IMR-90 (cell line): ENCODE measurements around the gene PROK2. TPM values are rescaled to one million over a fixed set of nuclear protein-coding genes. Genes with fewer than 3 reads are reported as not detected.

Experiments used
- ATAC-seq: fragments of 200-7000 bp; cut with Tn5 transposase; 2 replicates; pipeline ENCODE4 v1.9.1; 2020; ENCODE audit warnings: low read depth, mild to moderate bottlenecking, moderate library complexity
- BruUV-seq: library from RNA; stranded (reverse); fragments of 400-500 nt; replicated peaks from 2 replicates; lab custom pipeline; 2021; lab: Mats Ljungman, UMichigan
- CTCF ChIA-PET: fragments of 300-600 bp; formaldehyde crosslinking; extraction: SDS; loops from one replicate; lab custom pipeline; 2021; ENCODE audit warnings: antibody characterized with exemption; lab: Yijun Ruan, JAX
- POLR2A ChIA-PET: fragments of 300-600 bp; sonication (Branson Sonifier 250); formaldehyde crosslinking; loops from one replicate; lab custom pipeline; 2022; ENCODE audit warnings: antibody characterized with exemption; ENCODE audit not compliant: unreplicated experiment; lab: Charles Lee
- DNase-seq: peaks from one replicate; pipeline ENCODE4 v3.0.0; 2013
- H2AFZ ChIP-seq: replicated peaks from 2 replicates; pipeline ENCODE3; 2013; ENCODE audit warnings: low read length, mild to moderate bottlenecking; ENCODE audit not compliant: poor library complexity
- H2AK5ac ChIP-seq: 2 replicates; pipeline ENCODE4 v1.6.1; 2013; ENCODE audit warnings: low read depth, low read length, inconsistent platforms
- H2AK9ac ChIP-seq: replicated peaks from 2 replicates; pipeline ENCODE3; 2013; ENCODE audit warnings: mild to moderate bottlenecking, low read depth, low read length, moderate library complexity; ENCODE audit not compliant: poor library complexity
- H2BK120ac ChIP-seq: 2 replicates; pipeline ENCODE4 v1.6.1; 2013; ENCODE audit warnings: low read depth, low read length, inconsistent platforms
- H2BK15ac ChIP-seq: 3 replicates; pipeline ENCODE4 v1.6.1; 2013; ENCODE audit warnings: low read depth, low read length, inconsistent platforms
- H2BK20ac ChIP-seq: 2 replicates; pipeline ENCODE4 v1.6.1; 2013; ENCODE audit warnings: low read depth, mild to moderate bottlenecking, inconsistent platforms, low read length, moderate library complexity
- H2BK5ac ChIP-seq: 2 replicates; pipeline ENCODE4 v1.6.1; 2013; ENCODE audit warnings: mild to moderate bottlenecking, low read depth, low read length, inconsistent platforms; ENCODE audit not compliant: poor library complexity, severe bottlenecking
- H3K14ac ChIP-seq: replicated peaks from 2 replicates; pipeline ENCODE4 v1.6.1; 2013; ENCODE audit warnings: low read depth, low read length, inconsistent platforms
- H3K18ac ChIP-seq: 2 replicates; pipeline ENCODE4 v1.6.1; 2013; ENCODE audit warnings: low read depth, low read length, control low read depth
- H3K23ac ChIP-seq: 2 replicates; pipeline ENCODE4 v1.6.1; 2013; ENCODE audit warnings: low read depth, low read length, inconsistent platforms
- H3K27ac ChIP-seq: 2 replicates; pipeline ENCODE4 v1.5.1; 2013; ENCODE audit warnings: mild to moderate bottlenecking, control low read depth, low read length; ENCODE audit not compliant: insufficient read depth
- H3K27me3 ChIP-seq: 2 replicates; pipeline ENCODE4 v1.6.1; 2013; ENCODE audit warnings: low read length; ENCODE audit not compliant: control insufficient read depth, insufficient read depth
- H3K36me3 ChIP-seq: 2 replicates; pipeline ENCODE4 v1.6.1; 2013; ENCODE audit warnings: low read length, mixed read lengths; ENCODE audit not compliant: control insufficient read depth, insufficient read depth
- H3K4ac ChIP-seq: 2 replicates; pipeline ENCODE4 v1.6.1; 2013; ENCODE audit warnings: low read depth, low read length, inconsistent platforms
- H3K4me1 ChIP-seq: 2 replicates; pipeline ENCODE4 v1.6.1; 2013; ENCODE audit warnings: low read length, mixed read lengths; ENCODE audit not compliant: control insufficient read depth, insufficient read depth
- H3K4me2 ChIP-seq: 2 replicates; pipeline ENCODE4 v1.6.1; 2013; ENCODE audit warnings: low read depth, mild to moderate bottlenecking, control low read depth, low read length, moderate library complexity
- H3K4me3 ChIP-seq: 2 replicates; pipeline ENCODE4 v1.5.1; 2013; ENCODE audit warnings: low read depth, mild to moderate bottlenecking, control low read depth, low read length, moderate library complexity; ENCODE audit not compliant: insufficient read depth
- H3K56ac ChIP-seq: 2 replicates; pipeline ENCODE4 v1.6.1; 2013; ENCODE audit warnings: low read length, inconsistent platforms; ENCODE audit not compliant: insufficient read depth; ENCODE audit errors: extremely low read depth
- H3K79me1 ChIP-seq, 2 experiments: 2 replicates each; pipeline ENCODE4 v1.6.1; 2013; ENCODE audit warnings: low read length in 2 of 2, inconsistent platforms in 1 of 2, low read depth in 1 of 2
- H3K9ac ChIP-seq: 2 replicates; pipeline ENCODE4 v1.6.1; 2013; ENCODE audit warnings: low read depth, low read length, control low read depth
- H3K9me1 ChIP-seq: 2 replicates; pipeline ENCODE4 v1.6.1; 2013; ENCODE audit warnings: low read length, inconsistent platforms; ENCODE audit not compliant: insufficient read depth
- H3K9me3 ChIP-seq: 2 replicates; pipeline ENCODE4 v1.6.1; 2013; ENCODE audit warnings: low read length; ENCODE audit not compliant: control insufficient read depth, insufficient read depth
- H4K20me1 ChIP-seq: 2 replicates; pipeline ENCODE4 v1.6.1; 2013; ENCODE audit warnings: low read length, inconsistent platforms; ENCODE audit not compliant: insufficient read depth
- H4K5ac ChIP-seq: 2 replicates; pipeline ENCODE4 v1.6.1; 2013; ENCODE audit warnings: mild to moderate bottlenecking, low read depth, low read length, control low read depth
- H4K8ac ChIP-seq, 2 experiments: 2 replicates each; pipeline ENCODE4 v1.6.1; 2013; ENCODE audit warnings: low read depth in 2 of 2, low read length in 2 of 2, control low read depth in 1 of 2, inconsistent platforms in 1 of 2
- H4K91ac ChIP-seq: 2 replicates; pipeline ENCODE4 v1.6.1; 2013; ENCODE audit warnings: low read depth, low read length, inconsistent platforms; ENCODE audit not compliant: insufficient read depth
- CEBPB ChIP-seq: IDR thresholded peaks from 2 replicates; pipeline ENCODE4 v1.6.1; 2012; ENCODE audit warnings: low read depth, low read length, improper control_type of control experiment
- CHD1 ChIP-seq: IDR thresholded peaks from 2 replicates; pipeline ENCODE4 v1.6.1; 2012; ENCODE audit warnings: low read depth, low read length, improper control_type of control experiment
- ELK1 ChIP-seq: fragments of 150-350 bp; IDR thresholded peaks from 2 replicates; pipeline ENCODE4 v1.6.1; 2016; ENCODE audit warnings: low read depth, mild to moderate bottlenecking, low read length, moderate library complexity, borderline replicate concordance
- FOS ChIP-seq: fragments of 150-350 bp; IDR thresholded peaks from 2 replicates; pipeline ENCODE4 v1.6.1; 2016; ENCODE audit warnings: low read depth, low read length
- MAFK ChIP-seq: IDR thresholded peaks from 2 replicates; pipeline ENCODE4 v1.6.1; 2012; ENCODE audit warnings: low read depth, low read length, improper control_type of control experiment
- MAZ ChIP-seq: IDR thresholded peaks from 2 replicates; pipeline ENCODE4 v1.6.1; 2012; ENCODE audit warnings: low read depth, mild to moderate bottlenecking, low read length, improper control_type of control experiment, moderate library complexity, borderline replicate concordance
- MXI1 ChIP-seq: IDR thresholded peaks from 2 replicates; pipeline ENCODE4 v1.6.1; 2012; ENCODE audit warnings: low read depth, mild to moderate bottlenecking, low read length, moderate library complexity, borderline replicate concordance
- NFE2L2 ChIP-seq: fragments of 150-350 bp; IDR thresholded peaks from 2 replicates; pipeline ENCODE4 v1.6.1; 2016; ENCODE audit warnings: low read depth, mild to moderate bottlenecking, low read length
- POLR2A ChIP-seq: IDR thresholded peaks from 2 replicates; pipeline ENCODE4 v1.6.1; 2012; ENCODE audit warnings: mild to moderate bottlenecking, low read depth, low read length
- RAD21 ChIP-seq: IDR thresholded peaks from 2 replicates; pipeline ENCODE4 v1.6.1; 2012; ENCODE audit warnings: low read length, improper control_type of control experiment
- RCOR1 ChIP-seq: IDR thresholded peaks from 2 replicates; pipeline ENCODE4 v1.6.1; 2012; ENCODE audit warnings: mild to moderate bottlenecking, low read length, improper control_type of control experiment; ENCODE audit not compliant: insufficient replicate concordance
- RFX5 ChIP-seq: IDR thresholded peaks from 2 replicates; pipeline ENCODE4 v1.8.0; 2012; ENCODE audit warnings: low read depth, mild to moderate bottlenecking, low read length, moderate library complexity
- SMC3 ChIP-seq: fragments of 150-350 bp; IDR thresholded peaks from 2 replicates; pipeline ENCODE4 v1.6.1; 2016; ENCODE audit warnings: low read depth, mild to moderate bottlenecking, antibody characterized with exemption, low read length, moderate library complexity
- USF2 ChIP-seq: fragments of 150-350 bp; IDR thresholded peaks from 2 replicates; pipeline ENCODE4 v1.6.1; 2017; ENCODE audit warnings: mild to moderate bottlenecking, antibody characterized with exemption, low read length, low read depth
- WGBS, 2 experiments: methylation state at CpG; one replicate each; pipeline versions ENCODE4 v1.1.5 to v1.1.7; 2013; ENCODE audit warnings: missing lambda C conversion rate in 2 of 2; ENCODE audit not compliant: insufficient read length in 1 of 2; ENCODE audit errors: extremely low coverage in 2 of 2; 5-methylcytosine and 5-hydroxymethylcytosine counted together
- dilution Hi-C: fragments of 300-500 bp; cut with HindIII; formaldehyde crosslinking; loops from one replicate; pipeline ENCODE4 v1.14.3; 2018; ENCODE audit warnings: low sequenced_read_pairs; ENCODE audit not compliant: unreplicated experiment
- in situ Hi-C: fragments of 300-500 bp; cut with MboI; formaldehyde crosslinking; loops from 3 replicates; pipeline ENCODE4 v1.14.3; 2019; ENCODE audit warnings: low sequenced_read_pairs, inconsistent platforms, mixed read lengths
- intact Hi-C: fragments of 100-400 bp; cut with micrococcal nuclease; formaldehyde crosslinking; loops from 2 replicates; pipeline ENCODE4 v1.10.0; 2022
- polyA plus RNA-seq, 3 experiments: library from polyadenylated mRNA; depleted of rRNA; stranded (reverse); fragments of >200 nt; gene quantifications; 2 replicates each; pipeline ENCODE4 v1.2.3, GENCODE V29; 2012; ENCODE audit warnings: low replicate concordance in 1 of 3
- total RNA-seq: library from RNA; depleted of rRNA; stranded (reverse); fragments of >200 nt; gene quantifications from 2 replicates; pipeline ENCODE4 v1.2.3, GENCODE V29; 2012
- TF ChIP-seq, protein P1 (sequence below): conservative IDR thresholded peaks from 2 replicates; pipeline ENCODE4 v1.5.1; 2012; ENCODE audit warnings: mild to moderate bottlenecking, low read depth, low read length, improper control_type of control experiment

PROK2 gene
- total and polyA plus RNA-seq, 2 of the 4 experiments (the other 2 are of a cell fraction): not detected

DNA sequence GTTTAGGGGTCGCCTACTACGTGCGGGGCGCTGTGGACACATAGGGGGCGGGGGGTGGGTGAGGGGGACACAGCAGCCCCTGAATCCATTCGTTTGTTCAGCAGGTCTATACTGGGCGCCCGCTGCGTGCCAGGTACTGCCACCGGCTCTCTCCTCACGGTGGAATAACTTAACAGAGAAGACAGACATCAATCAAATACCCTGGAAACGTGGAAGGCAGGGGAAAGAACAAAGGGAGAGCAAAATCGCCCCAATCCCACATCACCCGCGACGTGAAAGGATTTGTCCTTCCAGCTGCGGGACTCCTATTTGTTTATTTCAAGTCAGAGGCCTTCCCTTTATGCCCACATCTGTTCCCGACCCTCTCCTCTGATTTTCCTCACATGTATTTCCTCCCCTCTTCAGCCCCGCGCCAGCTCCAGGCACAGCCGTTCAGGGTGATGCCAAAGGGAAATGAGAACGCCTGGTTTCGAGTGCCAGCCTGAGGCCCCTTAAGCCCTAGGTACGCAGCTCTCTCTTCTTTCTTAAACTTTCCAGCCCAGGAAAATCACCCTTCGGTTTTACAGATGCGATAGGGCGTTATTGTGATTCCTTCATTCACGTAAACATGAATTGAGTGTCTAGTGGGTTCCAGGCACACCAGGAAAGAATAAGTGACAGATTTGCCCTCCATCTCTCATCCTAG is 726 bp upstream of the PROK2 start:
- no peaks in the 10 kb centered on the region for H3K4me1 ChIP-seq
- no peak overlapping the region for H2BK20ac ChIP-seq
- H3K79me1 ChIP-seq: no peaks in the 10 kb centered on the region
- H3K27me3 ChIP-seq: peaks cover 47% of the 10 kb centered on the region
- H3K56ac ChIP-seq: no peak overlapping the region
- no peak overlapping the region for H4K91ac ChIP-seq
- dilution Hi-C loops (no loop called here), in situ Hi-C loops (no loop called here), intact Hi-C loops (no loop called here)
- H2AK5ac ChIP-seq: no peak overlapping the region
- H2BK15ac ChIP-seq: no peak overlapping the region
- no peak overlapping the region for H2AFZ ChIP-seq
- DNase-seq: no peak
- H2BK120ac ChIP-seq: no peak overlapping the region
- no peaks in the 10 kb centered on the region for H3K9me1 ChIP-seq
- H3K18ac ChIP-seq: no peak overlapping the region
- WGBS, 2 experiments: 0% methylated on average over 3 of the region's 28 CpGs; no CpG with 5 or more reads in 1 of the 2 experiments
- H2BK5ac ChIP-seq: no peak overlapping the region
- H3K4me2 ChIP-seq: no peak overlapping the region; the same call in 1 of the 2 replicates
- ChIA-PET CTCF (interaction anchor here (1.2 kb wide), 1 partner anchor 7 kb away, joined by 3 read pairs; no protein-coding TSS in a partner anchor), POLR2A (no interaction called here)
- H2AK9ac ChIP-seq: no peak overlapping the region
- H3K36me3 ChIP-seq: no peaks in the 10 kb centered on the region
- no peaks in the 10 kb centered on the region for H4K20me1 ChIP-seq
- H3K4ac ChIP-seq: no peak overlapping the region
- ATAC-seq: no peak
- H4K8ac ChIP-seq: no peak overlapping the region
- H3K23ac ChIP-seq: no peak overlapping the region
- TF ChIP-seq RAD21 (no peak), RCOR1 (no peak), MAFK (no peak), USF2 (no peak), CHD1 (no peak), ELK1 (no peak), CEBPB (no peak), RFX5 (no peak), MXI1 (no peak), POLR2A (no peak), NFE2L2 (no peak), MAZ (no peak), SMC3 (no peak), FOS (no peak)
- TF ChIP-seq, protein P1, sequence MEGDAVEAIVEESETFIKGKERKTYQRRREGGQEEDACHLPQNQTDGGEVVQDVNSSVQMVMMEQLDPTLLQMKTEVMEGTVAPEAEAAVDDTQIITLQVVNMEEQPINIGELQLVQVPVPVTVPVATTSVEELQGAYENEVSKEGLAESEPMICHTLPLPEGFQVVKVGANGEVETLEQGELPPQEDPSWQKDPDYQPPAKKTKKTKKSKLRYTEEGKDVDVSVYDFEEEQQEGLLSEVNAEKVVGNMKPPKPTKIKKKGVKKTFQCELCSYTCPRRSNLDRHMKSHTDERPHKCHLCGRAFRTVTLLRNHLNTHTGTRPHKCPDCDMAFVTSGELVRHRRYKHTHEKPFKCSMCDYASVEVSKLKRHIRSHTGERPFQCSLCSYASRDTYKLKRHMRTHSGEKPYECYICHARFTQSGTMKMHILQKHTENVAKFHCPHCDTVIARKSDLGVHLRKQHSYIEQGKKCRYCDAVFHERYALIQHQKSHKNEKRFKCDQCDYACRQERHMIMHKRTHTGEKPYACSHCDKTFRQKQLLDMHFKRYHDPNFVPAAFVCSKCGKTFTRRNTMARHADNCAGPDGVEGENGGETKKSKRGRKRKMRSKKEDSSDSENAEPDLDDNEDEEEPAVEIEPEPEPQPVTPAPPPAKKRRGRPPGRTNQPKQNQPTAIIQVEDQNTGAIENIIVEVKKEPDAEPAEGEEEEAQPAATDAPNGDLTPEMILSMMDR: no peak
- H4K5ac ChIP-seq: no peak overlapping the region
- no peaks in the 10 kb centered on the region for H3K9me3 ChIP-seq
- BruUV-seq: no TSS peak
- no peak overlapping the region for H3K4me3 ChIP-seq
- no peak overlapping the region for H3K27ac ChIP-seq
- no peak overlapping the region for H3K14ac ChIP-seq
- H3K9ac ChIP-seq: no peak overlapping the region
